Globus pallidus (tissue), 1 donor: ENCODE data around the gene CHMP1A.
"Not testable (repeated sequence)": the region's sequence is repeated elsewhere in the genome, so short reads cannot be mapped to it uniquely, and the experiment has no call there.

Experiments used
- DNase-seq: peaks from one replicate; pipeline ENCODE4 v3.0.0-alpha.2; 2015; ENCODE audit warnings: low spot score

CHMP1A gene

DNA sequence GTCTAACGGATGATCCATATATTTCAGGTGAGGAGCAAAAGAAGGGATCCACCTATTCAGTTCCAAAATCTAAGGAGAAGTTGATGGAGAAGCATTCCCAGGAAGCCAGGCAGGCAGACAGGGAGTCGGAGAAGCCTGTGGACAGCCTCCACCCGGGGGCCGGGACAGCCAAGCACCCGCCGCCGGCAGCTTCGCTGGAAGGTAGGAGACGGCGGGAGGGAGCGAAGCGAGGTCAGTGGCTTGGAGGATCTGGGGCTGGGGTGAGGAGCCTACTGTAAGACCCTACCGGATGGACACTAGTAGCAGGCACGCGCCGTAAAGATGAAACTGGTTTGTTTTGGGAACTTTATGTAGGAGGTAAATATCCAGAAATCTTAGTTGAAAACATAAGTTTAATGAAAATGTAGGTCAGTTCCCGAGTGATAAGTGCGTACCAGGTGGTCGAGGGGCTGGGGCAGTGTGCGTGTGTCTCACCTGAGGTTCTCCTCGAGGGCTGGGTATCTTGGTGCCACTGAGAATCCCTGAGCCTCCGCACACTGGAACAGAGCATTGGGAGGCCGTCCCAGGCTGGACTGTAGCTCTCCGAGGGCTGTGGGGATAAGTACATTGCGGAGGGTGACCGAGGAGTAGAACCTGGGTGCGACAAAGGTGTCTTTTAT is 842 bp upstream of the CHMP1A start:
- DNase-seq = no peak

DNA sequence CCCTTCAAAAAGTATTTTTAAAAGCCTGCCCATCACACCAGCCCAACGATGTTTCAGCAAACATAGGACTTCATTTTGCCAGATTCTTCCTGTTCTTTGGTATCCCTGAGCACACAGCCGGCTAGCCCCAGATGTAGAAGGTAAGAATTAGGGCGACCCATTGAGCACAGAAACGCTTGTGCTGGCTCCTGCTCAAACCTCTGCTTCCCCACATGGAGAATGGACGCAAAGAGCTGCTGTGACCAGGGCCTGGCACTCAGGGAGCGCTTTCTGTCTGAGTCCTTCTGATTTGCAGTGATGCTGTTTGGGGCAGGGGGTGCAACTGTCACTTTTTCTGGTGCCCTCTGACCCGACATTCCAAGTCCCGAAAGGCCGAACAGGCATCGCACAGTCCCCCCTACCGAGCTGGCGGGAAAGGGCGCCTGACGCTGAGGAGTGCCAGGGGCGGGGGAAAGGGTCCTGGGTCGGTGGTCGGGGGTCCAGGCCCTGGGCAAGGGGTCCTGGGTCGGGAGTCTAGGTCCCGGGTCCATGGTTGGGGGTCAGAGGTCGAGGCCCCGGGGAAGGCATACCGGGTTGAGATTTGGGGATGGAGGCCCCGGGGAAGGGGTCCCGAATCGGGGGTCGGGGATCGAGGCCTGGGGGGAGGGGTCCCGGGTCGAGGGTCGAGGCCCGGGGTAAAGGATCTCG is 930 bp downstream of the CHMP1A start:
- DNase-seq = no peak

DNA sequence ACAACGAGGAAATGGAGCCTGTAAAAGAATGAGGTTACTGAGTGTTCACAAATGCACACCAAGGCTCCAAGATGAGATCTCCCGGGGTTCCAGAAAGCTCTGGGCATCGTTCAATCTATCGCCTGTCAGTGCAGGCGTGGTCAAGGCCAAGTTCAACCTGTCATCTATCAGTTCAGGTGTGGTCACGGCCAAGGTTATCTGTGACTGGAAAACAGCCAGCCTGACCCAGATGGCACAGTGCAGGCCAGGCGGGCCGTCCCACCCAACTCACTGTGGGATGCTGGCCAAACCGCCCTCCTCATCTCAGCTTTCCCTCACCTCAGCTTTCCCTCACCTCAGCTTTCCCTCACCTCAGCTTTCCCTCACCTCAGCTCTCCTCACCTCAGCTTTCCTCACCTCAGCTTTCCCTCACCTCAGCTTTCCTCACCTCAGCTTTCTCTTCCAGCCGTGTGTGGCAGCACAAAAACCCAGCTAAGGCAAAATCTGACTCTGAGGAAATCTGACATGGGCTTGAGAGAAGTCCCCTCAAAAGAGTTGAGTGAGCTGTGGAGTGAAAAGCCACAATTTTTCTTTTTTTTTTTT is 2.4 kb downstream of the CHMP1A start:
- DNase-seq = no peak

DNA sequence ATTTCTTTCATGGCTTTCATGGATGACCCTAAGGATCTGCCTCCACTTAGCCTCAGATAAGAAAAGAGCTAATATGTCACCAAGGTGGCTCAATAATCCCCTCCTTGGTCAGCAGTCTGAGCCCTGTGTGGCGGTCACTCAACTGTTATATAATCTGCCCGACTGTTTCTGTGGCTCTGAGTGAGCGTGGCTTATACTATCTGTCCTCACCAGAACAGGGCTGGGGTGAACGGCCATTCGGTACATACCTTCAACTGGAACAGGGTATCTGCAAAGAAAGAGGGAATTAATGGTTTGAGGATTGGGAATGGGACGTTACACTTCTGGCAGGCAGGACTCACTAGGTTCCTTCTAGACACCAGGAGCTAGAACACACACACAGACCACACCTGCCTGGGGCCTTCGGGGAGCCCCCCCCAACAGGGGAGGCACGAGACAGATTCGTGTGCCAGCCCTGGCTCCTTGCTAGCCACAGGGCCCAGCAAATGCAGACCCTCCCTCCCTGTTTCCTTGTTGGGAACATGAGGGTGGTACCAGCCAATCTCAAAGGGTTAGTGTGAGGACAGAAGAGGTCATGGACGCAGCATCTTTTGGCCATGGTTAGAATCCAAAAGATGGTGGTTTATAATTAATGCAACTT is 3.7 kb downstream of the CHMP1A start:
- DNase-seq = no peak

DNA sequence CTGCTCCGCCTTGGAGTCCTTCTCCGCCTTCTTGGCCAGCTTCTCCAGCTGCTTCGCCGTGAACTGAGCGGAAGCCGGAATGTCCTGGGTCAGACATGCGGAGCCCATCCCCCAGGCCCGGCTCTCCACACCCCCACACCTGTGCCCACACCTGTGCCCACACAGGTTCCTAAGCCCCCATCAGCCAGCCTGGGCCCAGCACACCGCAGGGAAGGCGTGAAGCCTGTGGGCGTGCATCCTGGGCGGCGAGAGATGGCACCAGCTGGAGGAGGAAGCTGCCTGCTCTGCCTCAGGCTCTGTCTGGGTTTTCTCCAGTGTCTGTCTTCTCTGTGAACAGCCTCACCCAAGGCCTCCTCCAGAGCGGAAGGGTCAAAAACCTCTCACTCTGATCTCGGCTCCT is 5.9 kb downstream of the CHMP1A start:
- DNase-seq = no peak

DNA sequence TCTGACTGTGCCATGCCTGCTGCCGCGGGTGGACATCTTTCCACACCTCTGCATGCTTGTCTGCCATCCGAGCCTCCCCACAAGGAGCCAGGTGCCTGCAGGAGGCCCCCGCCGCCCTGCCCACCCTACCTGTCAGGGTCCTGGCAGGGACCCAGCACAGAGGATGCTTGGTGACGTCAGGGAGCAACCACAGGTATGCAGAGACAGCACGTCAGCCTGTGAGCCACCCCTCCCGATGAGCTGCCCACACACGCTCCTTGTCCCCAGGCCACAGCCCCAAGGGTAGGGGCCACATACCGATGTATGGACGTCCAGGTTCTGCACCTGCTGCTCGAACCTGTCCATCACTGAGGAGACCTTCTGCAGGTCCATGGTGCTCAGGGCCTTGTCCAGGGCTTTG is 10.6 kb downstream of the CHMP1A start:
- no peak for DNase-seq

DNA sequence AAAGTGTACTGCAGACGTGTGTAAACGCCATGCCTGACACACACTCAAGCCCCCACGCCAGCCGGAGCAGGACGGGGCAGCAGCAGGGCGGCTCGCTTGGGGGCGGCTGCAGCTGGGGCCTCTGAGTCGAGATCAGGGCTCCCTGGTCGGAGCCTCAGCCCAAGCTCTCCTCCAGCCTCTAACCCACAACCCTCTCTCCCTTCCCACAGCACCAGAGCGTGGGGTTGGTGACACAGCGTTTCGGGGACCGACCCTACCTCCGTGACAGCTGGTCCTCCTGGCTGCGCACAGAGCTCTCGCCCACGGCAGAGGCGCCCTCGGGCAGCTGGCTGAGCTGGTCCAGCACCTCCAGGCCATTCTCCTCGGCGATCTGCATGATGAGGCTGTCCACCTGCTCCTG is 11.2 kb downstream of the CHMP1A start:
- no peak for DNase-seq

DNA sequence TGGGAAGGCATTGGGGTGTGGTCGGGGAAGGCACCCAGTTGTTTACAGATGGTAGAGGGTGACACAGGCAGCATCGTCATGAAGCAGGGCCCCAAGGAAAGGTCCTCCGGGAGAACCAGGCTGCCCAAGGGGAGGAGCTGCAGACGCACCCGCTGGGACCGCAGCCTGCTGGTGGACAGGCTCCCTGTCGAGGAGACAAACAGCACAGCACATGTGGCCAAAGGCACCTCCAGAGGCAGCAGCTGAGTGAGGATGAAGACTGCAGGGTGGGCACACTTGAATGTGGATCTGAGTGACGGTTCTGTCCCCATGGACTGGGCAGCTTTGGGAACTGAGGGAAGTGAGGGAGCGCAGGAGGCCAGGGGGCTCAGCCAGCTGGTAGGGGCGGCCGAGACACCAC is 12.4 kb downstream of the CHMP1A start:
- DNase-seq = no peak

DNA sequence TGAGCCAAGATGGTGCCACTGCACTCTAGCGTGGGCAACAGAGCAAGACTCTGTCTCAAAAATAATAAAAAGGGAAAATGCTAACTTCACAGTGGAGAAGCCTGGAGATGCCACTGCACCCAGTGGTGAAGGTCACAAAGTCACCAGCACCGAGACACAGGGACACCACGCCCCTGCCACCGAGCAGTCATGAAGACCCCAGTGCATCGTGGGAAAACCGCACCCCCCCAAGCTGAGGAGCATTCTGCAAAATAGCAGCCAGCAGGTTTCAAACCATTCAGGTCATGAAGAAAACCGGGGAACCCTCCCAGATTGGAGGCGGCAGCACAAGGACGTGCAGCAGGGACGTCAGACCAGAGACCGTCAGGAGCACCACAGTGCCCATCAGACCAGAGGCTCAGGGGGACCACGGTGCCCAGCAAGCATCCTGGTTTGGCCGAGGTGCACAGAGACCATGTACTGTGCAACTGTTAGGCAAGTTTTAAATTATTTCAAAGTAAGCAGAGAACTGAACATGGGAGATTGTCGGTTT is 13.7 kb downstream of the CHMP1A start:
- DNase-seq = no peak

DNA sequence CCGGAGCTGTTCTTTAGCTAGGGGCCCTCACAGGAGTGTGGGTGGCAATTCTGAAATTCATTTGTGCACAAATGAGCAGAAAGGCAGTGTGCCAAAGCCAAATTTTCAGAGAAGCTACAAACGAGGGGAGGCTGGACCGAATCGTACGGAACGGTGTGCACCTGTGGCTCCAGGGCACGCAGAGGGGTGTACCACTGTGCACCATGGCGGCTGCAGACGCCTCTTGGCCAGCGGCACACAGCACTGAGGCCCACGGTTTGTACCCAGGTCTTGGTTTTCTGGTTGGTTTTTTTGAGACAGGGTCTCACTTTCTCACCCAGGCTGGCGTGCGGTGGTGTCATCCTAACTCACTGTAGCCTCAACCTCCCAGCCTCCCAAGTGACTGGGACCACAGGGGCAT is 14.9 kb downstream of the CHMP1A start:
- no peak for DNase-seq

DNA sequence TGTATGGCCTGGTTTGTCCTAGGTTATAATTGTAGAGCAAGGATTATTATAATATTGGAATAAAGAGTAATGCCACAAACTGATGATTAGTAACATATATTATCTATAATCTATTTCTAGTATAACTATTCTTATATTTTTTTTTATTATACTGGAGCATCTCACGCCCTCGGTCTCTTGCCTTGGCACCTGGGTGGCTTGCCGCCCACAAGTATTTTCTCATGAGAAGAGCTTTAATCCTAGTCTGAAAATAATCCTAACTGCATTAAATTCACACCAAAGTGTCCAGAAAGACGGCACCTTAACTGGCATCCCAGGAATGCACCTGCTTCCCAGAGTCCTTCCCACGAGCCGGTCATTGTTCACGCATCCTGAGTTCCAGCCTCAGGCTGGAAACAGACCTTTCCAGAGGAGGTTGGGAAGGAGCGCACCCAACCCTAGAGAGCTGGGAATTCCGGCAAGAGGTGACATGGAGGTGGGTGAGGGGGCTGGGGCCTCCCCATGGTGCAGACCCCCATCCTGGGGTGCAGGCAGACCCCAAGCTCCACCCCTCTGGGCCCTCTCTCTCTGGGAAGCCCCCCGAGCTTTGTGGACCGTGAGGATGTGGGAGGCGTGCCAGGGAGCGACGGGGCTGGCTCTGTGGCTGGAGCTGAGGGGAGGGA is 15.9 kb downstream of the CHMP1A start:
- DNase-seq = no peak

DNA sequence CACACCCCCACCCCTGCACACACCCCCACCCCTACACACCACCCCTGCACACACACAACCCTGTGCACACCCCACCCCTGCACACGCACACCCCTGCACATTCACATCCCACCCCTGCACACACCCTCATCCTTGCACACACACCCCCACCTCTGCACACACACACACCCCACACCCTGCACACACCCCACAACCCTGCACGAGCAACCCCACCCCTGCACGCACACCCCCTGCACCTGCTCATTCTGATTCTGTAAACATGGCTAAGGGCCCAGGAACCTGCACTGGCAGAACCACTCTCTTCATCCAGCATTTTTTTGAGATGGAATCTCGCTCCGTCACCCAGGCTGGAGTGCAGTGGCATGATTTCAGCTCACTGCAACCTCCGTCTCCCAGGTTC is 18.1 kb downstream of the CHMP1A start:
- DNase-seq = no peak

DNA sequence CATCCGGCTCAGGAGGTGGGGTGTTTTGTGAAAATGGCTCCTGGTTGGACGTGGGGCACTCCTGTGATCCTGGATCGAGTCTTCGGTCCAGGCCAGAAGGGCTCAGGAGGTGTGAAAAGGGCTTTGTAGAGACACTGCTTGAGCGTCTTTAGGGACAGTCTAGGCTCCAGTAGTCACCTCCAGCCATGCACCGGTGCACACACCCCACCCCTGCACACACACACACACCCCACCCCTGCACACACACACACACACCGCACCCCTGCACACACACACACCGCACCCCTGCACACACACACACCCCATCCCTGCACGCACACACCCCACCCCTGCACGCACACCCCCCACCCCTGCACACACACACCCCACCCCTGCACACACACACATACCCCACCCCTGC is 19.1 kb downstream of the CHMP1A start:
- DNase-seq = no peak

DNA sequence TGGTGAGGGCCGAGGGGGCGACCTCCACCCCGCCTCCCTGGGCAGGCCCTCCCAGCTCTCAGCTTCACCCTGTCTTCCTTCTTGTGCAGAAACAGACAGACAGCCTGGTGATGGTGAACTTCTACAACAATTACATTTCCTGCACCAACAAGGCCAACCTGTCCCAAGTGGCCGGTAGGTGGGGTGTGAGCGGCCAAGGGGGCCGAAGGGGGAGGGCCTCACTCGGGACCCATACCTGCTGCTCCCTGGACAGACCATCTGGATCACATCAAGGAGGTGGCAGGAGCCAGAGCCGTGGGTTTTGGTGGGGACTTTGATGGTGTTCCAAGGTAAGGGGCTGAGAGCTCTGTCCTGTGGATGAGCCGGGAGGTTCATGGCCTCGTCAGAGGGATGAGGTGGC is 20.1 kb downstream of the CHMP1A start:
- no peak for DNase-seq

DNA sequence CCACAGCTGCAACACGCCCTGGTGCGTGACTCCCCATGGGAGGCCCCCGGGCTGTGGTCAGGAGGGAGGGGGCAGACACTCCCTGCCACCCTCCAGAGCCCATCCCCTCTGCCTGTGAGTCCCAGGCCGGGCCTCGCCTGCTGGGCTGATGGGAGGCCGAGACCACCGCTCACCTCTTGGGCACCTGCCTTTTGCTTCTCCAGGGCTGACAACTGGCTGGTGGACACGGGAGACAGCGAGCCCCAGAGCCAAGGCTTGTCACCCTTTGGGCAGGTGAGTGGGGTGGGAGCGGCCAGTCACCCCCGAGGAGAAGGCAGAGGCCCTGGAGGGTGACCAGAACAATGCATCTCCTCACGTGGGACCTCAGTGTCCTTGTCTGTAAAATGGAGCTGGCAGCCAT is 20.8 kb downstream of the CHMP1A start:
- no peak for DNase-seq

DNA sequence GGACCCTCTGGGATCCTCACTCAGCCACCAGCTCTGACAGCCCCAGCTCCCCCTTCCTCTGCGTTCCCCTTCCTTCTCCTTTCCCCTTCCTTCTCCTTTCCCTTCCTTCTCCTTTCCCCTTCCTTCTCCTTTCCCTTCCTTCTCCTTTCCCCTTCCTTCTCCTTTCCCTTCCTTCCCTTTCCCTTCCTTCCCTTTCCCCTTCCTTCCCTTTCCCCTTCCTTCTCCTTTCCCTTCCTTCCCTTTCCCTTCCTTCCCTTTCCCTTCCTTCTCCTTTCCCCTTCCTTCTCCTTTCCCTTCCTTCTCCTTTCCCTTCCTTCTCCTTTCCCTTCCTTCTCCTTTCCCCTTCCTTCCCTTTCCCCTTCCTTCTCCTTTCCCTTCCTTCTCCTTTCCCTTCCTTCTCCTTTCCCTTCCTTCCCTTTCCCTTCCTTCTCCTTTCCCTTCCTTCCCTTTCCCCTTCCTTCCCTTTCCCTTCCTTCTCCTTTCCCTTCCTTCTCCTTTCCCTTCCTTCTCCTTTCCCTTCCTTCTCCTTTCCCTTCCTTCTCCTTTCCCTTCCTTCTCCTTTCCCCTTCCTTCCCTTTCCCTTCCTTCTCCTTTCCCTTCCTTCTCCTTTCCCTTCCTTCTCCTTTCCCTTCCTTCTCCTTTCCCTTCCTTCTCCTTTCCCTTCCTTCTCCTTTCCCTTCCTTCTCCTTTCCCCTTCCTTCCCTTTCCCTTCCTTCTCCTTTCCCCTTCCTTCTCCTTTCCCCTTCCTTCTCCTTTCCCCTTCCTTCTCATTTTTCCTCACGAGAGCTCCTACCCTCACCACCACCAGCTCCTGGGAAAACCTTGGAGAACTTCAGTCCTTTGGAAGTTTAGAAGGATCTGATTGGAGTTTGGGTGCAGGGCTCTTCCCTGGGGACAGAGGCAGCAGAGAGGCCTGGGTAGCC is 22.8 kb downstream of the CHMP1A start:
- not testable (repeated sequence) for DNase-seq

DNA sequence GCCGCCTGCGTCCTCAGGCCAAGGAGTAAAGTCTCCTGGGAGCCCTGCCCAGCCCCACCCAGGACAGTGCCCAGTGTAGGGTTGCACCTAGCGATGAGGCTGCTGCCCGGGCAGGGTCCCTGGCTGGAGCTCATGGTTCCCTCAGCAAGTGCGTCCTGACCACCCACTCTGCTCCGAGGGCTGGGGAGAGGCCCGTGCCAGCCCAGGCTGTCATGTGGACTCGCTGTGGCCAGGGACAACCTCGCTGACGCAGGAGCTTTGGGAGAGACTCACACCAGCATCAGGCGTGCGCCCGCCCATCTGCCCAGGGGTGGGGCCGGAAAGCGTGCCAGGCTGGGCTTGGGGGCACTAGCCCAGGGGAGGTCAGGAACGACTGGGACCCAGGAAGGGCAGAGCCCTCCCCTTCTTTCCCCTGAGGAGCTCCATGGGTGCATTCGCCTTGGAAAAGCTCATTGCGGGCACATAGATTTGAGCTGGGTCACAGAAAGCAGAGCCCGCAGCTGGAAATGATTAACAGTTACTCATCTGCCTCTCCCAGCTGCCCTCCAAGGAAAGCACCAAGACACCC is 24.4 kb downstream of the CHMP1A start:
- DNase-seq = no peak

DNA sequence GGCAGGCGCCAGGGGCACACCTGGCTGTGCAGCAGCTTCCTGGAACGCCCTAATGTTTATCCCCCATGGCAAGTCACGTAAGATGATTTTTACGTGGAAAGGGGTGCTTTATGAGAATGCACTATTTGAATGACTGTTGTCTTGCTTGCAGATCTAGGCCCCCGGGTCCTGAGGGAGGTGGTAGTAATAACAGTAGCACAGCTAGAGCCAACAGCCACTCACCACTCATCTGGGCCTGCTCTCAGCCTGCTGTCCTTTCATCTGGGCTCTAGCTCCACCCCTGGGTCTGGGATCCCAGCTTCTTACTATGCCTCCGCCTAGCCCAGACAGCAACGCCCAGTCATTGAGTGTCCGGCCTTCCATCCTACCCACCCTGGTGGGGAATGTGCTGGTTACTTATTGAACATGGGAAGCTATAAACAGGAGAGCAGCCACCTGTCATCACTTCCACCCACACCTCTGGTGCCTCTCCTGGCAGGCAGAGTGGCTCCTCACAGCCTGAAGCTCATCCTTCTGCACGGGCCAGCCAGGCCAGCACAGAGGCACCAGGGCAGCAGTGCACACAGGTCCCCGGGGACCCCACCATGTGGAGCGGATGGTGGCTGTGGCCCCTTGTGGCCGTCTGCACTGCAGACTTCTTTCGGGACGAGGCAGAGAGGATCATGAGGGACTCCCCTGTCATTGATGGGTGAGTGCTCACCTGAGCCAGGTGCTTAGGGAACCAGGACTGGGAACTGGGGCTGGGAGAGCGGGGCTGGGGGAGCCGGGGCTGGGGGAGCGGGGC is 27.5 kb downstream of the CHMP1A start:
- DNase-seq = no peak

DNA sequence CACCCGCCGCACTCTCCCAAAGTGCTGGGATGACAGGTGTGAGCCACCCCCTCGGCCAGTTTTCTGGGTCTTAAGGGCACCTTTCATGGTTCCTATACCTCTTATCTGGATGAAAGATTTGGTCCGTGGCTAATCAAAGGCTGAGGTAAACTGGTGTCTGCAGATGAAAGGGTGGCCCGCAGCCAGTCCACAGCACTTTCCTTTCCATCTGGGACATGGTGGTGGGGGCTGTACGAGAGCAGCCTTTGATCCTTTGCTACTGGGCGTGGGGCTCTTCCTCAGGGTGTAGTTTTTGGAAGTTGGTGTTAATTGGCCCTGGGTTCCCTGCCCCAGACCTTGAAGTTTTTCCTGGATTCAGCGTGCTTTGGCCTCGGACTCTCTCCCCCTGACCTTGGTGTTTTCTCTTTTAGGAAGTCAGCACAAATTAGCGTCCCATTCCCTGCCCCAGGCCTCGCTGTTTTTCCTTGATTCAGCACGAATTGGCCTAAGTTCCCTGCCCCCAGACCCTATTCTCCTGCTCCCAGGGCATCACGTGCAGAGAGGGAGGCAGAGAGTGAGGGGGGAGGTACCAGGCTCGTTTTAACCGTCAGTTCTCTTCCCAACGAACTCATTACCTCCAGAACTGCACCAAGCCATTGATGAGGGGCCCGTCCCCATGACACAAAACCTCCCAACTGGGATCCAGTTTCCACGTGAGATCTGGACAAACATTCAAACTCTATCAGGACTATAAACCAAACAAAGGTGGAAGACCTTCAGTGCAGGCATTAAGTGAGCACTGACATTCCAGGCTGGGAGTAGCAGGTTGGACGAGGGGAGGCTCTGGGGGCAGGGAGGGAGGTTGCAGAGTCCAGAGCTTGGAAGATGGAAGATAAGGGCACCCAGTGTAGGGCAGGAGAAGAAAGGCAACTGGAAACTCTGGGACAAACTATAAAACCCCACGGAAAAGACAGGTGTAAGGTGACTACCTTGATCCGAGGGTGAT is 32.4 kb downstream of the CHMP1A start:
- no peak for DNase-seq
